ENCODE measurements around the gene TMEM176A. TPM values are rescaled to one million over a fixed set of nuclear protein-coding genes. Genes with fewer than 3 reads are reported as not detected.

Gene TMEM176A
- total and polyA plus RNA-seq, 2 of the 8 experiments (the other 6 are each of a cell fraction or from before 2014, with no cell fraction given), result 1.3 to 1.5 TPM

DNA sequence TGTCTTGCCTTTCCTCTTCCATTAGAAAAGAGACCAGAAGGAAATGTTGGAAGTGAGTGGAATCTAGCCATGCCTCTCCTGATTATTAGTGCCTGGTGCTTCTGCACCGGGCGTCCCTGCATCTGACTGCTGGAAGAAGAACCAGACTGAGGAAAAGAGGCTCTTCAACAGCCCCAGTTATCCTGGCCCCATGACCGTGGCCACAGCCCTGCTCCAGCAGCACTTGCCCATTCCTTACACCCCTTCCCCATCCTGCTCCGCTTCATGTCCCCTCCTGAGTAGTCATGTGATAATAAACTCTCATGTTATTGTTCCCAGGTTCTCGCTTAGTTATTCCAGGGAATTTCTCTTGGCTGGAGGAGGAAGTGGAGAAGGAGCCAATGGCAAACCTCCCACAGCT is 4.2 kb downstream of the TMEM176A start (continued):
- TF ChIP-seq POLR2AphosphoS5 (IDR thresholded peaks at IDR 0.05; ENCODE audit: low read depth, low read length) (no peak), FOSL1 (IDR thresholded peaks at IDR 0.05; ENCODE audit: insufficient read depth, low read depth, low read length) (no peak)
